Measurements from ENCODE around the gene SNAI1. TPM values are rescaled to one million over a fixed set of nuclear protein-coding genes. Genes with fewer than 3 reads are reported as not detected.

Gene SNAI1
- total RNA-seq, 1 experiment from 2014 or later, result 8.8 TPM

DNA sequence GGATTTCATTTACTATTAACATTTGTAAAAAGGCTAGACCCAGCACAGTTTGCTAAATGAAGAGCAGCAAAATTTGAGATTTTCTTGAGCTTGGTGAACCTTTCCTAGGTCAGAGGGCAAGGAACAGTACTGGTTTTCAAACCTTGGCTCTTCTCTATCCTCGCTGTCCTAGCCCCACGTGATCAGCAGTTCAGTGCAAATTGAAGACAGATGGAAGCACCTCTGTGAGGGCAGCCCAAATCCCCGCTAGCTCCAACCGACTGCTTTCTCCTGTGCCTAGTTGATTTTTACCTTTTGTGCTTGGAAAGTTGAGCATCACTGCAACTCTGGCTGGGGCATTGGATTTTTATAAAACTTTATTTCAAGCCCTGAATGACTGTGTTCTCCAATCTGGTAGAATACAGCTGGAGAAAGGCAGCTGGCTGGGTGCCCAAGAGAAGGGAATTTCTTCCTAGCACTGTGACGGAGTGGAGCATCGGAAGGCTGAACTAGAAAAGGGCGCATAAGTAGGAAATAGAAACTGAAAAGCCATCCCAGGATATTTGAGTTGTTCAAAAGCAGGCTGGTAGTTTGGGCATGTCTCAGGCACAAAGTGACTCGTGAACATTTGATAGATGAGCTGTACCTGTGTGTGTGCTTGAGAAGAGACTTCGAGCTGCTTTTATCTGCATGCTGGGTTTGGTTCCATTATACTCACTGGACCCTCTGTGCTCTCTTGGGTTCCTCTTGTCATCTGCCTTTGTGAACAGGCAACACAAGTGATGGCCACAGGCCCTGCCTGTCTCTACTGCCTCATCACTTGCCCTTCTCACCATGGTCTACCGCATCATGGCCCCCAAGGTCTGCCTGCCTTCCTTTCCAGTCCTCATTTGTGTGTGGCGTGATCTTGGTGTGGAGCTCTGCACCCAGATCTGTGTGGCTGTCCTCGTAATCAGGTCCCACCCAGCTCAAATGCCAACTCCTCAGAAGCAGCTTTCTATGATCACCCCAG is 44.3 kb upstream of the SNAI1 start:
- Histone ChIP-seq H3K4me1 (ENCODE audit: control insufficient read depth, insufficient read depth, low read length) (peaks cover 19% of the 10 kb centered on the region), H3K9me3 (ENCODE audit: control insufficient read depth, insufficient read depth, low read depth, low read length) (no peaks in the 10 kb centered on the region), H3K27ac (ENCODE audit: low read length) (peak overlapping the region; percentile 94; the same call in 1 of the 2 replicates), H3K4me3 (ENCODE audit: low read depth in 2 of 2, low read length in 2 of 2) (peak overlapping the region; percentile 97 to 98), H3K36me3 (ENCODE audit: control insufficient read depth, insufficient read depth, low read length) (peaks cover 5% of the 10 kb centered on the region; the same call in 1 of the 2 replicates), H3K27me3 (ENCODE audit: control insufficient read depth, insufficient read depth, low read length) (no peaks in the 10 kb centered on the region)
- ChIA-PET CTCF (no interaction called here), POLR2A (no interaction called here)
- intact Hi-C loops (cut with micrococcal nuclease; ENCODE audit: unreplicated experiment), result no loop called here
- ATAC-seq (no peak), DNase-seq (ENCODE audit: low read depth, low spot score) (no peak)
- BruUV-seq (replicated peaks), result no TSS peak
- TF ChIP-seq POLR2AphosphoS5 (IDR thresholded peaks at IDR 0.05; ENCODE audit: low read depth, low read length) (no peak), REST (IDR thresholded peaks at IDR 0.05; ENCODE audit: insufficient read depth in 1 of 2, low read depth in 2 of 2, low read length in 1 of 2) (no peak), SIN3A (IDR thresholded peaks at IDR 0.05; ENCODE audit: borderline replicate concordance, insufficient read depth, low read depth, low read length) (no peak), TCF7L2 (IDR thresholded peaks at IDR 0.05; ENCODE audit: low read depth, low read length) (no peak), CTCF (IDR thresholded peaks at IDR 0.05) (no peak)
- in situ Hi-C loops (cut with HindIII; ENCODE audit: low pct_unique_long_range_greater_than_20kb, low sequenced_read_pairs), result no loop called here

- no peak for ATAC-seq
- no peak for TF ChIP-seq REST (IDR thresholded peaks at IDR 0.05; ENCODE audit: insufficient read depth in 1 of 2, low read depth in 2 of 2, low read length in 1 of 2)
- TF ChIP-seq TCF7L2 (IDR thresholded peaks at IDR 0.05; ENCODE audit: low read depth, low read length), result no peak
- TF ChIP-seq SIN3A (IDR thresholded peaks at IDR 0.05; ENCODE audit: borderline replicate concordance, insufficient read depth, low read depth, low read length), result no peak
- no peak for TF ChIP-seq POLR2AphosphoS5 (IDR thresholded peaks at IDR 0.05; ENCODE audit: low read depth, low read length)
- no peak for TF ChIP-seq CTCF (IDR thresholded peaks at IDR 0.05)
These were observed 41.3 kb upstream of the SNAI1 start for GRCh38 chr20:49941456-49941855.

More at GRCh38 chr20:49941456-49941855, 41.3 kb upstream of the SNAI1 start:
- in situ Hi-C loops (cut with HindIII; ENCODE audit: low pct_unique_long_range_greater_than_20kb, low sequenced_read_pairs) (no loop called here), intact Hi-C loops (cut with micrococcal nuclease; ENCODE audit: unreplicated experiment) (no loop called here)
- H3K27me3 ChIP-seq (ENCODE audit: control insufficient read depth, insufficient read depth, low read length), result no peaks in the 10 kb centered on the region
- H3K4me3 ChIP-seq (ENCODE audit: low read depth in 2 of 2, low read length in 2 of 2), result no peak overlapping the region
- BruUV-seq (replicated peaks), result no TSS peak
- H3K36me3 ChIP-seq (ENCODE audit: control insufficient read depth, insufficient read depth, low read length), result peaks cover 16% of the 10 kb centered on the region
- ChIA-PET CTCF (no interaction called here), POLR2A (no interaction called here)
- peaks cover 19% of the 10 kb centered on the region for H3K4me1 ChIP-seq (ENCODE audit: control insufficient read depth, insufficient read depth, low read length)
- no peaks in the 10 kb centered on the region for H3K9me3 ChIP-seq (ENCODE audit: control insufficient read depth, insufficient read depth, low read depth, low read length)
- no peak overlapping the region for H3K27ac ChIP-seq (ENCODE audit: low read length)
- no peak for DNase-seq (ENCODE audit: low read depth, low spot score)

Measured in Panc1 (cell line).